Mesendoderm (in vitro differentiated cells): ENCODE data around the gene CD81.

Source experiments
- DNase-seq: peaks from one replicate; pipeline ENCODE4 v3.0.0; 2013
- H2AK5ac ChIP-seq: 2 replicates; pipeline ENCODE4 v1.6.1; 2013; ENCODE audit warnings: low read length, inconsistent platforms
- H2BK120ac ChIP-seq: 2 replicates; pipeline ENCODE4 v1.6.1; 2013; ENCODE audit warnings: low read depth, mild to moderate bottlenecking, low read length, moderate library complexity, mixed read lengths
- H2BK15ac ChIP-seq: replicated peaks from 2 replicates; pipeline ENCODE4 v1.6.1; 2013; ENCODE audit warnings: low read depth, mild to moderate bottlenecking, moderate library complexity
- H2BK5ac ChIP-seq: 2 replicates; pipeline ENCODE4 v1.6.1; 2013; ENCODE audit warnings: low read length, inconsistent platforms
- H3K18ac ChIP-seq: 2 replicates; pipeline ENCODE4 v1.6.1; 2013; ENCODE audit warnings: mild to moderate bottlenecking, low read length, mixed read lengths
- H3K23ac ChIP-seq: one replicate; pipeline ENCODE4 v1.6.1; 2013; ENCODE audit warnings: low read length
- H3K27ac ChIP-seq: 2 replicates; pipeline ENCODE4 v1.5.1; 2013; ENCODE audit warnings: low read depth, mild to moderate bottlenecking, inconsistent platforms, low read length, moderate library complexity
- H3K27me3 ChIP-seq: 2 replicates; pipeline ENCODE4 v1.6.1; 2013; ENCODE audit warnings: low read length, control low read depth, mild to moderate bottlenecking, inconsistent platforms; ENCODE audit not compliant: insufficient read depth, poor library complexity
- H3K36me3 ChIP-seq: 2 replicates; pipeline ENCODE4 v1.6.1; 2013; ENCODE audit warnings: low read length, inconsistent platforms; ENCODE audit not compliant: control insufficient read depth, insufficient read depth
- H3K4ac ChIP-seq: one replicate; pipeline ENCODE4 v1.6.1; 2013; ENCODE audit warnings: low read depth, mild to moderate bottlenecking, low read length, moderate library complexity
- H3K4me1 ChIP-seq: 2 replicates; pipeline ENCODE4 v1.6.1; 2013; ENCODE audit warnings: low read depth, low read length, inconsistent platforms; ENCODE audit not compliant: control insufficient read depth
- H3K4me2 ChIP-seq: 2 replicates; pipeline ENCODE4 v1.6.1; 2013; ENCODE audit warnings: low read length
- H3K4me3 ChIP-seq: 2 replicates; pipeline ENCODE4 v1.5.1; 2013; ENCODE audit warnings: mild to moderate bottlenecking, low read length
- H3K56ac ChIP-seq: one replicate; pipeline ENCODE4 v1.6.1; 2013; ENCODE audit warnings: low read length
- H3K79me1 ChIP-seq: 2 replicates; pipeline ENCODE4 v1.6.1; 2013; ENCODE audit warnings: low read length, inconsistent platforms
- H3K79me2 ChIP-seq: 2 replicates; pipeline ENCODE4 v1.6.1; 2013; ENCODE audit warnings: mild to moderate bottlenecking, low read length; ENCODE audit not compliant: control insufficient read depth, insufficient read depth
- H3K9ac ChIP-seq: 2 replicates; pipeline ENCODE4 v1.6.1; 2013; ENCODE audit warnings: low read length, inconsistent platforms
- H4K5ac ChIP-seq: one replicate; pipeline ENCODE4 v1.6.1; 2013; ENCODE audit warnings: low read length
- H4K8ac ChIP-seq: one replicate; pipeline ENCODE4 v1.6.1; 2013; ENCODE audit warnings: low read depth, mild to moderate bottlenecking, control low read depth, low read length, moderate library complexity
- WGBS: extraction: QIAGEN DNeasy Blood & Tissue Kit; methylation state at CpG from one replicate; pipeline ENCODE4 v1.1.7; 2013; ENCODE audit warnings: low lambda C conversion rate, missing lambda C conversion rate; ENCODE audit not compliant: insufficient coverage; ENCODE audit errors: extremely low coverage; 5-methylcytosine and 5-hydroxymethylcytosine counted together

CD81 gene

GRCh38 chr11:2358754-2359442, 18.2 kb upstream of the CD81 start:
- no peak overlapping the region for H2AK5ac ChIP-seq
- no peak overlapping the region for H3K4ac ChIP-seq
- H3K27me3 ChIP-seq, result no peaks in the 10 kb centered on the region
- H4K5ac ChIP-seq, result no peak overlapping the region
- no peak overlapping the region for H3K23ac ChIP-seq
- no peak for DNase-seq
- H3K4me1 ChIP-seq, result no peaks in the 10 kb centered on the region
- no peaks in the 10 kb centered on the region for H3K79me2 ChIP-seq
- no peak overlapping the region for H3K9ac ChIP-seq
- no peak overlapping the region for H3K18ac ChIP-seq
- H3K4me2 ChIP-seq, result no peak overlapping the region
- H4K8ac ChIP-seq, result no peak overlapping the region
- WGBS, result no CpG with 5 or more reads among the region's 11 CpGs
- no peak overlapping the region for H3K27ac ChIP-seq
- no peaks in the 10 kb centered on the region for H3K36me3 ChIP-seq
- no peak overlapping the region for H3K56ac ChIP-seq
- no peak overlapping the region for H2BK15ac ChIP-seq
- H2BK120ac ChIP-seq, result no peak overlapping the region
- no peak overlapping the region for H3K4me3 ChIP-seq
- H3K79me1 ChIP-seq, result no peaks in the 10 kb centered on the region
- no peak overlapping the region for H2BK5ac ChIP-seq

GRCh38 chr11:2359557-2359956, 17.6 kb upstream of the CD81 start:
- no peak overlapping the region for H2BK15ac ChIP-seq
- no peak overlapping the region for H3K18ac ChIP-seq
- no peak overlapping the region for H3K23ac ChIP-seq
- no peak overlapping the region for H4K5ac ChIP-seq
- WGBS, result no CpG with 5 or more reads among the region's 9 CpGs
- H3K79me2 ChIP-seq, result no peaks in the 10 kb centered on the region
- no peaks in the 10 kb centered on the region for H3K27me3 ChIP-seq
- H3K4ac ChIP-seq, result no peak overlapping the region
- H2BK120ac ChIP-seq, result no peak overlapping the region
- no peak overlapping the region for H4K8ac ChIP-seq
- H3K56ac ChIP-seq, result no peak overlapping the region
- H2BK5ac ChIP-seq, result no peak overlapping the region
- no peak overlapping the region for H3K4me3 ChIP-seq
- DNase-seq, result no peak
- H3K4me2 ChIP-seq, result no peak overlapping the region
- no peak overlapping the region for H3K9ac ChIP-seq
- no peak overlapping the region for H3K27ac ChIP-seq
- H2AK5ac ChIP-seq, result no peak overlapping the region
- H3K4me1 ChIP-seq, result no peaks in the 10 kb centered on the region
- no peaks in the 10 kb centered on the region for H3K79me1 ChIP-seq
- H3K36me3 ChIP-seq, result no peaks in the 10 kb centered on the region

GRCh38 chr11:2360081-2360642, 16.9 kb upstream of the CD81 start:
- H3K9ac ChIP-seq, result no peak overlapping the region
- no peaks in the 10 kb centered on the region for H3K27me3 ChIP-seq
- H3K4me3 ChIP-seq, result no peak overlapping the region
- H3K4me1 ChIP-seq, result no peaks in the 10 kb centered on the region
- H2BK120ac ChIP-seq, result no peak overlapping the region
- no peak overlapping the region for H3K18ac ChIP-seq
- no peak overlapping the region for H3K4me2 ChIP-seq
- H3K56ac ChIP-seq, result no peak overlapping the region
- H2BK15ac ChIP-seq, result no peak overlapping the region
- H2AK5ac ChIP-seq, result no peak overlapping the region
- H3K27ac ChIP-seq, result no peak overlapping the region
- WGBS, result no CpG with 5 or more reads among the region's 14 CpGs
- H4K5ac ChIP-seq, result no peak overlapping the region
- no peak overlapping the region for H3K23ac ChIP-seq
- no peak overlapping the region for H2BK5ac ChIP-seq
- H3K4ac ChIP-seq, result no peak overlapping the region
- H4K8ac ChIP-seq, result no peak overlapping the region
- no peak for DNase-seq
- no peaks in the 10 kb centered on the region for H3K79me2 ChIP-seq
- no peaks in the 10 kb centered on the region for H3K79me1 ChIP-seq
- H3K36me3 ChIP-seq, result no peaks in the 10 kb centered on the region

GRCh38 chr11:2361565-2361964, 15.5 kb upstream of the CD81 start:
- DNase-seq, result no peak
- Histone ChIP-seq H3K4me3 (no peak overlapping the region), H3K4ac (no peak overlapping the region), H2BK5ac (no peak overlapping the region), H3K4me1 (no peaks in the 10 kb centered on the region), H4K5ac (no peak overlapping the region), H3K23ac (no peak overlapping the region), H2BK15ac (no peak overlapping the region), H3K27ac (no peak overlapping the region), H2AK5ac (no peak overlapping the region), H3K9ac (no peak overlapping the region), H3K79me1 (no peaks in the 10 kb centered on the region), H3K36me3 (no peaks in the 10 kb centered on the region), H4K8ac (no peak overlapping the region), H3K18ac (no peak overlapping the region), H3K79me2 (no peaks in the 10 kb centered on the region), H3K27me3 (no peaks in the 10 kb centered on the region), H2BK120ac (no peak overlapping the region), H3K56ac (no peak overlapping the region), H3K4me2 (no peak overlapping the region)
- no CpG with 5 or more reads among the region's 9 CpGs for WGBS

GRCh38 chr11:2362414-2362813, 14.7 kb upstream of the CD81 start:
- WGBS, result no CpG with 5 or more reads among the region's 7 CpGs
- no peak overlapping the region for H3K9ac ChIP-seq
- no peak overlapping the region for H4K8ac ChIP-seq
- H2BK15ac ChIP-seq, result no peak overlapping the region
- no peak overlapping the region for H3K23ac ChIP-seq
- no peaks in the 10 kb centered on the region for H3K79me1 ChIP-seq
- no peak for DNase-seq
- H2BK5ac ChIP-seq, result no peak overlapping the region
- H3K4me1 ChIP-seq, result no peaks in the 10 kb centered on the region
- H3K56ac ChIP-seq, result no peak overlapping the region
- no peak overlapping the region for H2BK120ac ChIP-seq
- H3K4me2 ChIP-seq, result no peak overlapping the region
- no peaks in the 10 kb centered on the region for H3K36me3 ChIP-seq
- no peak overlapping the region for H3K27ac ChIP-seq
- H3K18ac ChIP-seq, result no peak overlapping the region
- no peak overlapping the region for H4K5ac ChIP-seq
- H3K79me2 ChIP-seq, result no peaks in the 10 kb centered on the region
- H3K4ac ChIP-seq, result no peak overlapping the region
- H2AK5ac ChIP-seq, result no peak overlapping the region
- no peak overlapping the region for H3K4me3 ChIP-seq
- no peaks in the 10 kb centered on the region for H3K27me3 ChIP-seq

- H3K4me3 ChIP-seq, result no peak overlapping the region
- H3K36me3 ChIP-seq, result no peaks in the 10 kb centered on the region
- H3K56ac ChIP-seq, result no peak overlapping the region
- H3K27me3 ChIP-seq, result no peaks in the 10 kb centered on the region
- no peak overlapping the region for H2BK5ac ChIP-seq
- WGBS, result no CpG with 5 or more reads among the region's 10 CpGs
- DNase-seq, result no peak
- H4K8ac ChIP-seq, result no peak overlapping the region
- no peak overlapping the region for H3K4me2 ChIP-seq
- no peaks in the 10 kb centered on the region for H3K79me1 ChIP-seq
- no peak overlapping the region for H3K9ac ChIP-seq
- H2BK120ac ChIP-seq, result no peak overlapping the region
- no peaks in the 10 kb centered on the region for H3K4me1 ChIP-seq
- H3K4ac ChIP-seq, result no peak overlapping the region
- no peak overlapping the region for H2BK15ac ChIP-seq
- H3K23ac ChIP-seq, result no peak overlapping the region
- H3K79me2 ChIP-seq, result no peaks in the 10 kb centered on the region
- no peak overlapping the region for H4K5ac ChIP-seq
- no peak overlapping the region for H3K27ac ChIP-seq
- no peak overlapping the region for H3K18ac ChIP-seq
- no peak overlapping the region for H2AK5ac ChIP-seq
Observed at GRCh38 chr11:2363130-2363529, 14.0 kb upstream of the CD81 start.
